Measurements from ENCODE around the gene OVOL1. TPM values are rescaled to one million over a fixed set of nuclear protein-coding genes. Genes with fewer than 3 reads are reported as not detected.

The OVOL1 gene
- total and polyA plus RNA-seq, 2 of the 8 experiments (the other 6 are each of a cell fraction or from before 2014, with no cell fraction given): 2.6 to 3.4 TPM

- TF ChIP-seq POLR2AphosphoS5 (IDR thresholded peaks at IDR 0.05; ENCODE audit: low read depth, low read length) (no peak), MAX (IDR thresholded peaks at IDR 0.05) (no peak), RAD21 (IDR thresholded peaks at IDR 0.05 in 1 of 2, conservative IDR thresholded peaks at IDR 0.05 in 1 of 2; ENCODE audit: low read depth in 2 of 2, low read length in 2 of 2) (no peak), SP2 (IDR thresholded peaks at IDR 0.05; ENCODE audit: low read length) (no peak), CHD1 (IDR thresholded peaks at IDR 0.05; ENCODE audit: low read depth, low read length) (no peak), EZH2 (IDR thresholded peaks at IDR 0.05; ENCODE audit: low read depth, low read length, severe bottlenecking) (no peak), JUND (IDR thresholded peaks at IDR 0.05; ENCODE audit: low read length) (no peak), CTCF (IDR thresholded peaks at IDR 0.05; ENCODE audit: control extremely low read depth in 1 of 3, insufficient read depth in 1 of 3, low read depth in 1 of 3, low read length in 3 of 3) (no peak), BCL11A (IDR thresholded peaks at IDR 0.05; ENCODE audit: low read depth in 2 of 2, low read length in 2 of 2) (no peak), RNF2 (IDR thresholded peaks at IDR 0.05; ENCODE audit: borderline replicate concordance, low read depth, low read length, missing control alignments, poor library complexity, severe bottlenecking) (no peak), PHF8 (conservative IDR thresholded peaks at IDR 0.05; ENCODE audit: low read depth, low read length) (no peak), POLR2A (IDR thresholded peaks at IDR 0.05; ENCODE audit: control extremely low read depth in 1 of 2, low read depth in 2 of 2, low read length in 2 of 2) (no peak)
These were observed 3.4 kb downstream of the OVOL1 start (continued) for GRCh38 chr11:65790104-65790901.
